ENCODE data around the gene COL20A1.

GRCh38 chr20:63243604-63244247 is 49.3 kb upstream of the COL20A1 start:
- TF ChIP-seq CTCF (IDR thresholded peaks at IDR 0.05) (no peak), POLR2A (IDR thresholded peaks at IDR 0.05) (no peak)
